Nephron progenitor cell (in vitro differentiated cells): ENCODE results near the gene MPC1.
"Not testable (repeated sequence)": the region's sequence is repeated elsewhere in the genome, so short reads cannot be mapped to it uniquely, and the experiment has no call there.

ENCODE experiments used
- DNase-seq: peaks from one replicate; pipeline ENCODE4 v3.0.0; 2021
- H3K27ac Mint-ChIP-seq: 2 replicates; pipeline ENCODE4 v1.8.0; 2021; ENCODE audit warnings: mild to moderate bottlenecking, moderate library complexity, mixed read lengths
- H3K27me3 Mint-ChIP-seq: 2 replicates; pipeline ENCODE4 v1.8.0; 2021; ENCODE audit warnings: mild to moderate bottlenecking, low read depth, mixed read lengths; ENCODE audit not compliant: poor library complexity
- H3K36me3 Mint-ChIP-seq: 2 replicates; pipeline ENCODE4 v1.8.0; 2021; ENCODE audit warnings: low read depth, mixed read lengths
- H3K4me1 Mint-ChIP-seq: 2 replicates; pipeline ENCODE4 v1.8.0; 2021; ENCODE audit warnings: mixed read lengths
- H3K4me3 Mint-ChIP-seq: 2 replicates; pipeline ENCODE4 v1.8.0; 2021; ENCODE audit warnings: mild to moderate bottlenecking, moderate library complexity, mixed read lengths
- H3K9me3 Mint-ChIP-seq: 2 replicates; pipeline ENCODE4 v1.8.0; 2021; ENCODE audit warnings: mild to moderate bottlenecking, moderate library complexity, mixed read lengths
- TF ChIP-seq, protein P1 (sequence below): fragments of 200-600 bp; sonication (generic); IDR thresholded peaks from 2 replicates; pipeline ENCODE4 v1.5.0; 2021; ENCODE audit warnings: antibody characterized with exemption

The MPC1 gene

DNA sequence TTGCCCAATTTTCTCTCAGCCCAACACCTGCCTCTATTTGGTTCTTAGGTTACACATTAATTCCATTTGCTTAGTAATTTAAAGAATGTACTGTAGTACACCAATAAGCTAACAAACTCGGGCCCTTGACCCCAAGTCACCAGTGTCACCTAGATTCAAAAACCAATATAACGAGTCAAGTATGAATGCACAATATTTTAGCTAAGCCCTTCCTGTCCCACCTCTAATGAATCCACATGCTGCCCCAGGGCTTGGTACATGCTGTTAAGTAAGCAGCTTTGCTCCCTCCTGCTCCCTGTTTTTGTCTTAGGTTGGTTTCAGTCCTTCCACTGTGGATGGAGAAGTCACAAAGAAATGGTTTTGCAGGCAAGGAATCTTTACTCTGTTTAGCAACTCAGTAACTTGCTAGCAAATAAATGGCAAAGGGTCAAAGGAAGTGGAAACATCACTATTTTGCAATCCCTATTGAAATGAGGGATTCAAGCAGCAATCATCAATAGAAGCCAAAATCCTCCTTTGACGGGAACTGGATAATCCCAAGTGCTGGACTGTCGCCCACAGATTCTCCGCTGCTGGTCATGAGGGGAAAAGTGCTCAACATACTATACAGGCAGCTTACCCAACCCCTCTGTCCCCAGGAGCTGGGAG is 5.0 kb upstream of the MPC1 start:
- TF ChIP-seq, protein P1, sequence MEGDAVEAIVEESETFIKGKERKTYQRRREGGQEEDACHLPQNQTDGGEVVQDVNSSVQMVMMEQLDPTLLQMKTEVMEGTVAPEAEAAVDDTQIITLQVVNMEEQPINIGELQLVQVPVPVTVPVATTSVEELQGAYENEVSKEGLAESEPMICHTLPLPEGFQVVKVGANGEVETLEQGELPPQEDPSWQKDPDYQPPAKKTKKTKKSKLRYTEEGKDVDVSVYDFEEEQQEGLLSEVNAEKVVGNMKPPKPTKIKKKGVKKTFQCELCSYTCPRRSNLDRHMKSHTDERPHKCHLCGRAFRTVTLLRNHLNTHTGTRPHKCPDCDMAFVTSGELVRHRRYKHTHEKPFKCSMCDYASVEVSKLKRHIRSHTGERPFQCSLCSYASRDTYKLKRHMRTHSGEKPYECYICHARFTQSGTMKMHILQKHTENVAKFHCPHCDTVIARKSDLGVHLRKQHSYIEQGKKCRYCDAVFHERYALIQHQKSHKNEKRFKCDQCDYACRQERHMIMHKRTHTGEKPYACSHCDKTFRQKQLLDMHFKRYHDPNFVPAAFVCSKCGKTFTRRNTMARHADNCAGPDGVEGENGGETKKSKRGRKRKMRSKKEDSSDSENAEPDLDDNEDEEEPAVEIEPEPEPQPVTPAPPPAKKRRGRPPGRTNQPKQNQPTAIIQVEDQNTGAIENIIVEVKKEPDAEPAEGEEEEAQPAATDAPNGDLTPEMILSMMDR, result no peak

DNA sequence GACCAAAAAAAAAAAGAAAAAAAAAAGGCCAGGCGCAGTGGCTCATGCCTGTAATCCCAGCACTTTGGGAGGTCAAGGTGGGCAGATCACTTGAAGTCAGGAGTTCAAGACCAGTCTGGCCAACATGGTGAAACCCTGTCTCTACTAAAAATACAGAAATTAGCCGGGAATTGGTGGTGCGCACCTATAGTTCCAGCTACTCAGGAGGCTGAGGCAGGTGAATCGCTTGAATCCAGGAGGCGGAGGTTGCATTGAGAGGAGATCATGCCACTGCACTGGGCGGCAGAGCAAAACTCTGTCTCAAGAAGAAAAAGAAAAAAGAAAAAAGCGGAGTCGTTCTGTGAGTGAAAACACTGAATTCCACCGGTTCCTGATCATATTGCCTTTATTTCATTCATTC is 4.4 kb upstream of the MPC1 start:
- not testable (repeated sequence) for H3K27me3 Mint-ChIP-seq, DNase-seq, H3K4me3 Mint-ChIP-seq, H3K36me3 Mint-ChIP-seq, H3K4me1 Mint-ChIP-seq, H3K9me3 Mint-ChIP-seq, H3K27ac Mint-ChIP-seq

More for the DNA sequence above, 5.0 kb upstream of the MPC1 start:
- H3K4me3 Mint-ChIP-seq, result no peak overlapping the region
- H3K27me3 Mint-ChIP-seq, result peaks cover 3% of the 10 kb centered on the region
- no peaks in the 10 kb centered on the region for H3K36me3 Mint-ChIP-seq
- no peaks in the 10 kb centered on the region for H3K4me1 Mint-ChIP-seq
- H3K9me3 Mint-ChIP-seq, result no peaks in the 10 kb centered on the region
- DNase-seq, result no peak
- no peak overlapping the region for H3K27ac Mint-ChIP-seq

DNA sequence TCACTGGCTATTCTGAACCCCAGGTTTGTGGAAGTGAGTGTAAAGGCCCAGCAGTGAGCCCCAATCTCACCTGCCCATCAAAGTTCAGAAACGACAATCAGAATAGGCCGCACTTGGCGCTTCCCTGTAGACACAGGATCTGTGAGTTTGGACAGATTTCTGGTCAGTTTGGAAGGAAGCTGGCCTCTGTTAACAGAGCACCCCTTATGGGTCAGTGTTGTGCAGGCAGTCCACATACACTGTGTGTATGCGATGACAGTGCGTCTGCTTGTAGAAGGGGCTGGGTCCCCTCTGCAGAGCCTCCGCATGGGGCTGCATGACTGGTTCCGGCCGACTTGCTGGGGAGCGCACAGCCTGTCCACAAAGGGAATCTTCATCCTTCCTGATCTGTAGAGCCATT is 3.4 kb upstream of the MPC1 start:
- no peaks in the 10 kb centered on the region for H3K36me3 Mint-ChIP-seq
- TF ChIP-seq, protein P1, result no peak
- H3K27me3 Mint-ChIP-seq, result peaks cover 7% of the 10 kb centered on the region
- no peak overlapping the region for H3K4me3 Mint-ChIP-seq
- peaks cover 7% of the 10 kb centered on the region for H3K4me1 Mint-ChIP-seq
- DNase-seq, result no peak
- no peaks in the 10 kb centered on the region for H3K9me3 Mint-ChIP-seq
- no peak overlapping the region for H3K27ac Mint-ChIP-seq

- Mint-ChIP-seq H3K27ac (peak overlapping the region; percentile 84), H3K4me1 (peaks cover 14% of the 10 kb centered on the region), H3K4me3 (peak overlapping the region; percentile 85)
- H3K27me3 Mint-ChIP-seq, H3K9me3 Mint-ChIP-seq, H3K36me3 Mint-ChIP-seq: not testable (repeated sequence)
- DNase-seq, result peak; percentile 28
- TF ChIP-seq, protein P1, result peak; percentile 16
Observed at GRCh38 chr6:166383802-166384363, 1.1 kb upstream of the MPC1 start.

GRCh38 chr6:166382500-166382932 is 224 bp downstream of the MPC1 start:
- TF ChIP-seq, protein P1, result no peak
- no peaks in the 10 kb centered on the region for H3K9me3 Mint-ChIP-seq
- peaks cover 14% of the 10 kb centered on the region for H3K4me1 Mint-ChIP-seq
- H3K36me3 Mint-ChIP-seq, result no peaks in the 10 kb centered on the region
- peaks cover 7% of the 10 kb centered on the region for H3K27me3 Mint-ChIP-seq
- no peak for DNase-seq
- no peak overlapping the region for H3K27ac Mint-ChIP-seq
- peak overlapping the region; percentile 89 for H3K4me3 Mint-ChIP-seq

- H3K36me3 Mint-ChIP-seq, result no peaks in the 10 kb centered on the region
- peaks cover 4% of the 10 kb centered on the region for H3K27me3 Mint-ChIP-seq
- TF ChIP-seq, protein P1, result peak; percentile 73
- peak; percentile 67 for DNase-seq
- no peak overlapping the region for H3K27ac Mint-ChIP-seq
- H3K9me3 Mint-ChIP-seq, result no peaks in the 10 kb centered on the region
- peaks cover 14% of the 10 kb centered on the region for H3K4me1 Mint-ChIP-seq
- peak overlapping the region; percentile 89 for H3K4me3 Mint-ChIP-seq
Observed at GRCh38 chr6:166381733-166382499, 824 bp downstream of the MPC1 start.
